Gastrocnemius medialis (tissue), 4 donors: ENCODE measurements around the gene VSX1. TPM values are rescaled to one million over a fixed set of nuclear protein-coding genes. Genes with fewer than 3 reads are reported as not detected.

Experiments used
- ATAC-seq, 2 donors: fragments of 150-250 bp; one replicate each; pipeline ENCODE4 v1.9.1; 2016
- DNase-seq, 2 donors: peaks; one replicate each; pipeline ENCODE4 v3.0.0-alpha.2; 2019
- H3K27ac ChIP-seq, 4 donors: fragments of 200-600 bp; sonication (generic); 1 replicate in 1 of 4; 2 replicates in 3 of 4; pipeline ENCODE4 v1.5.1; 2016 to 2018; ENCODE audit warnings: mild to moderate bottlenecking in 2 of 4, moderate library complexity in 1 of 4
- H3K27me3 ChIP-seq, 3 donors: fragments of 200-600 bp; sonication (generic) in 2 of 3; 1 replicate in 1 of 3; 2 replicates in 2 of 3; pipeline versions ENCODE4 v1.5.1 to v1.6.0; 2016 to 2019; ENCODE audit warnings: mild to moderate bottlenecking in 1 of 3, moderate library complexity in 1 of 3
- H3K36me3 ChIP-seq, 2 donors: fragments of 200-600 bp; sonication (generic) in 1 of 2; one replicate each; pipeline ENCODE4 v1.5.1; 2017 to 2018
- H3K4me1 ChIP-seq, 2 donors: fragments of 200-600 bp; sonication (generic) in 1 of 2; one replicate each; pipeline ENCODE4 v1.5.1; 2016 to 2017; ENCODE audit warnings: mild to moderate bottlenecking in 2 of 2
- H3K4me3 ChIP-seq, 4 donors: fragments of 200-600 bp; sonication (generic) in 3 of 4; 1 replicate in 1 of 4; 2 replicates in 3 of 4; pipeline ENCODE4 v1.5.1; 2016 to 2019; ENCODE audit warnings: mild to moderate bottlenecking in 2 of 4
- H3K9me3 ChIP-seq, 3 donors: fragments of 200-600 bp; sonication (generic) in 2 of 3; 1 replicate in 1 of 3; 2 replicates in 2 of 3; pipeline ENCODE4 v1.5.1; 2016 to 2019
- POLR2A ChIP-seq, 2 donors: fragments of 450-650 bp; IDR thresholded peaks; one replicate each; pipeline ENCODE4 v1.6.1; 2017; ENCODE audit warnings: antibody characterized with exemption in 2 of 2, mild to moderate bottlenecking in 2 of 2, moderate library complexity in 2 of 2
- in situ Hi-C, 4 donors: fragments of 200-750 bp; cut with MboI; loops; one replicate each; pipeline versions ENCODE4 v1.15.0 to v1.8.0; 2017; ENCODE audit warnings: low sequenced_read_pairs in 4 of 4
- intact Hi-C: fragments of 100-400 bp; cut with DNase I; formaldehyde crosslinking; loops from one replicate; pipeline ENCODE4 v1.15.1; 2023; ENCODE audit warnings: low total_unique reads
- total RNA-seq, 4 donors: library from RNA; depleted of rRNA; stranded (reverse); fragments of >200 nt; gene quantifications; one replicate each; pipeline versions ENCODE4 v1.1.0 to v1.2.3, GENCODE V29; 2016
- TF ChIP-seq, protein P1 (sequence below), 5 experiments: fragments of 450-650 bp in 3 of 5; fragments of 200-600 bp in 2 of 5; sonication (generic) in 2 of 5; IDR thresholded peaks in 4 of 5; conservative IDR thresholded peaks in 1 of 5; 1 replicate in 4 of 5; 2 replicates in 1 of 5; pipeline ENCODE4 v1.5.1; 2016 to 2019; ENCODE audit warnings: antibody characterized with exemption in 5 of 5, mild to moderate bottlenecking in 3 of 5, moderate library complexity in 3 of 5

The VSX1 gene
- total RNA-seq, 4 donors from 2014 or later: 0.20 to 3.0 TPM; not detected in 2

- H3K4me3 ChIP-seq: no peak overlapping the region
- no peaks in the 10 kb centered on the region for H3K9me3 ChIP-seq
- DNase-seq (no peak), ATAC-seq (no peak)
- no peaks in the 10 kb centered on the region for H3K36me3 ChIP-seq
- intact Hi-C loops (no loop called here), in situ Hi-C loops (no loop called here)
- TF ChIP-seq, protein P1, sequence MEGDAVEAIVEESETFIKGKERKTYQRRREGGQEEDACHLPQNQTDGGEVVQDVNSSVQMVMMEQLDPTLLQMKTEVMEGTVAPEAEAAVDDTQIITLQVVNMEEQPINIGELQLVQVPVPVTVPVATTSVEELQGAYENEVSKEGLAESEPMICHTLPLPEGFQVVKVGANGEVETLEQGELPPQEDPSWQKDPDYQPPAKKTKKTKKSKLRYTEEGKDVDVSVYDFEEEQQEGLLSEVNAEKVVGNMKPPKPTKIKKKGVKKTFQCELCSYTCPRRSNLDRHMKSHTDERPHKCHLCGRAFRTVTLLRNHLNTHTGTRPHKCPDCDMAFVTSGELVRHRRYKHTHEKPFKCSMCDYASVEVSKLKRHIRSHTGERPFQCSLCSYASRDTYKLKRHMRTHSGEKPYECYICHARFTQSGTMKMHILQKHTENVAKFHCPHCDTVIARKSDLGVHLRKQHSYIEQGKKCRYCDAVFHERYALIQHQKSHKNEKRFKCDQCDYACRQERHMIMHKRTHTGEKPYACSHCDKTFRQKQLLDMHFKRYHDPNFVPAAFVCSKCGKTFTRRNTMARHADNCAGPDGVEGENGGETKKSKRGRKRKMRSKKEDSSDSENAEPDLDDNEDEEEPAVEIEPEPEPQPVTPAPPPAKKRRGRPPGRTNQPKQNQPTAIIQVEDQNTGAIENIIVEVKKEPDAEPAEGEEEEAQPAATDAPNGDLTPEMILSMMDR (IDR thresholded peaks at IDR 0.05 in 4 of 5, conservative IDR thresholded peaks at IDR 0.05 in 1 of 5): no peak
- no peak for TF ChIP-seq POLR2A (IDR thresholded peaks at IDR 0.05)
- no peak overlapping the region for H3K27ac ChIP-seq
- H3K4me1 ChIP-seq: no peaks in the 10 kb centered on the region
- H3K27me3 ChIP-seq: no peaks in the 10 kb centered on the region
These were observed 21.6 kb upstream of the VSX1 start for GRCh38 chr20:25103526-25103925.

- H3K4me3 ChIP-seq: no peak overlapping the region
- H3K27ac ChIP-seq: no peak overlapping the region
- H3K4me1 ChIP-seq: no peaks in the 10 kb centered on the region
- DNase-seq: no peak
- H3K27me3 ChIP-seq: no peaks in the 10 kb centered on the region
- in situ Hi-C loops: no loop called here
- intact Hi-C loops: no loop called here
- ATAC-seq: peak in 1 of 2 donors; percentile 36
- no peaks in the 10 kb centered on the region for H3K36me3 ChIP-seq
- no peak for TF ChIP-seq POLR2A (IDR thresholded peaks at IDR 0.05)
- TF ChIP-seq, protein P1 (IDR thresholded peaks at IDR 0.05 in 4 of 5, conservative IDR thresholded peaks at IDR 0.05 in 1 of 5): no peak
- H3K9me3 ChIP-seq: no peaks in the 10 kb centered on the region
These were observed 19.0 kb upstream of the VSX1 start for GRCh38 chr20:25100914-25101313.

- Histone ChIP-seq H3K4me1 (no peaks in the 10 kb centered on the region), H3K4me3 (no peak overlapping the region), H3K27ac (no peak overlapping the region), H3K9me3 (no peaks in the 10 kb centered on the region), H3K27me3 (no peaks in the 10 kb centered on the region), H3K36me3 (no peaks in the 10 kb centered on the region)
- DNase-seq (no peak), ATAC-seq (no peak)
- intact Hi-C loops: no loop called here
- TF ChIP-seq, protein P1 (IDR thresholded peaks at IDR 0.05 in 4 of 5, conservative IDR thresholded peaks at IDR 0.05 in 1 of 5): no peak
- no peak for TF ChIP-seq POLR2A (IDR thresholded peaks at IDR 0.05)
- in situ Hi-C loops: no loop called here
These were observed 17.7 kb upstream of the VSX1 start for GRCh38 chr20:25099601-25100140.

GRCh38 chr20:25097498-25097897, 15.6 kb upstream of the VSX1 start:
- DNase-seq: no peak
- no peak for TF ChIP-seq POLR2A (IDR thresholded peaks at IDR 0.05)
- TF ChIP-seq, protein P1 (IDR thresholded peaks at IDR 0.05 in 4 of 5, conservative IDR thresholded peaks at IDR 0.05 in 1 of 5): no peak
- no peaks in the 10 kb centered on the region for H3K9me3 ChIP-seq
- intact Hi-C loops: no loop called here
- no peaks in the 10 kb centered on the region for H3K36me3 ChIP-seq
- no peak overlapping the region for H3K4me3 ChIP-seq
- H3K27me3 ChIP-seq: no peaks in the 10 kb centered on the region
- no peaks in the 10 kb centered on the region for H3K4me1 ChIP-seq
- in situ Hi-C loops: no loop called here
- H3K27ac ChIP-seq: no peak overlapping the region
- no peak for ATAC-seq
